Cardiac muscle cell (in vitro differentiated cells and primary cell): ENCODE data around the gene ARMC9. TPM values are rescaled to one million over a fixed set of nuclear protein-coding genes. Genes with fewer than 3 reads are reported as not detected.

Experiments used
- DNase-seq, 2 donors: peaks; one replicate each; pipeline versions ENCODE4 v3.0.0 to v3.0.0-alpha.2; 2010 to 2017; ENCODE audit warnings: low read depth in 1 of 2, low spot score in 1 of 2
- H3K27ac ChIP-seq: fragments of 200-600 bp; sonication (generic); 2 replicates; pipeline ENCODE4 v1.5.1; 2016
- H3K27me3 ChIP-seq: fragments of 200-600 bp; sonication (generic); 2 replicates; pipeline ENCODE4 v1.6.0; 2016; ENCODE audit warnings: control low read depth
- H3K36me3 ChIP-seq: fragments of 200-600 bp; sonication (generic); 2 replicates; pipeline ENCODE4 v1.5.1; 2016; ENCODE audit warnings: control low read depth
- H3K4me1 ChIP-seq: fragments of 200-600 bp; sonication (generic); 2 replicates; pipeline ENCODE4 v1.8.1; 2017; ENCODE audit warnings: low read depth, mild to moderate bottlenecking, mixed run types
- H3K4me3 ChIP-seq: fragments of 200-600 bp; sonication (generic); 2 replicates; pipeline ENCODE4 v1.5.1; 2016; ENCODE audit warnings: mild to moderate bottlenecking
- H3K9me3 ChIP-seq: fragments of 200-600 bp; sonication (generic); 2 replicates; pipeline ENCODE4 v1.5.1; 2017; ENCODE audit warnings: low read depth, mild to moderate bottlenecking, control low read depth
- CTCF ChIP-seq: IDR thresholded peaks from 2 replicates; pipeline ENCODE4 v1.5.1; 2012; ENCODE audit warnings: low read depth, mild to moderate bottlenecking, low read length
- polyA plus RNA-seq: library from polyadenylated mRNA; unstranded; fragments of >200 nt; fragmentation: Nextera tagmentation; extraction: Ambion mirVana; gene quantifications from 2 replicates; pipeline ENCODE4 v1.2.1, GENCODE V29; 2016
- total RNA-seq: library from RNA; depleted of rRNA; stranded (reverse); fragments of >200 nt; gene quantifications from 2 replicates; pipeline ENCODE4 v1.2.3, GENCODE V29; 2016

The ARMC9 gene
- total and polyA plus RNA-seq, 2 experiments from 2014 or later: 27.4 to 30.0 TPM

- no peak for TF ChIP-seq CTCF
- Histone ChIP-seq H3K9me3 (no peaks in the 10 kb centered on the region), H3K36me3 (peaks cover 21% of the 10 kb centered on the region), H3K27me3 (no peaks in the 10 kb centered on the region), H3K27ac (no peak overlapping the region), H3K4me1 (no peaks in the 10 kb centered on the region), H3K4me3 (no peak overlapping the region)
- DNase-seq: no peak
Observed at GRCh38 chr2:231278868-231279267, 80.4 kb downstream of the ARMC9 start.

- no peak overlapping the region for H3K4me3 ChIP-seq
- no peak for TF ChIP-seq CTCF
- DNase-seq: no peak
- H3K36me3 ChIP-seq: peaks cover 18% of the 10 kb centered on the region
- H3K27me3 ChIP-seq: no peaks in the 10 kb centered on the region
- H3K9me3 ChIP-seq: no peaks in the 10 kb centered on the region
- no peaks in the 10 kb centered on the region for H3K4me1 ChIP-seq
- no peak overlapping the region for H3K27ac ChIP-seq
Observed at GRCh38 chr2:231280846-231281245, 82.4 kb downstream of the ARMC9 start.

DNA sequence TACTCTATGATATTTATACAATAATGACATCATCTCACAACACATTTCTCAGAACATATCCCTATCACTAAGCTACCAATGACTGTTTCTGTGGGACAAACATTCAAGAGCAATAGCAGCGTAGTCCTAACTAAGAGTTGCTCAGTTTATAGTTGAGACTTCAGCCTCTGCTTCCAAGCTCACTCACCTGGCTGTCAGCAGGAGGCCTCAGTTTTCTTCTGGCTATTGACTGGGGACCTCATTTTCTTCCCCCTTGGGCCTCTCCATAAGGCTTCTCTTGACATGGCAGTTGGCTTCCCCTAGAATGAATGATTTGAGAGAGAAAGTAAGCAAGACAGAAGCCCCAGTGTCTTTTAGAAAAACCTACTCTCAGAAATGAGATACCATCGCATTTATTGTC is 85.9 kb downstream of the ARMC9 start:
- Histone ChIP-seq H3K4me1 (no peaks in the 10 kb centered on the region), H3K27me3 (no peaks in the 10 kb centered on the region), H3K9me3 (no peaks in the 10 kb centered on the region), H3K36me3 (peaks cover 17% of the 10 kb centered on the region), H3K27ac (no peak overlapping the region), H3K4me3 (no peak overlapping the region)
- no peak for TF ChIP-seq CTCF
- DNase-seq: no peak

DNA sequence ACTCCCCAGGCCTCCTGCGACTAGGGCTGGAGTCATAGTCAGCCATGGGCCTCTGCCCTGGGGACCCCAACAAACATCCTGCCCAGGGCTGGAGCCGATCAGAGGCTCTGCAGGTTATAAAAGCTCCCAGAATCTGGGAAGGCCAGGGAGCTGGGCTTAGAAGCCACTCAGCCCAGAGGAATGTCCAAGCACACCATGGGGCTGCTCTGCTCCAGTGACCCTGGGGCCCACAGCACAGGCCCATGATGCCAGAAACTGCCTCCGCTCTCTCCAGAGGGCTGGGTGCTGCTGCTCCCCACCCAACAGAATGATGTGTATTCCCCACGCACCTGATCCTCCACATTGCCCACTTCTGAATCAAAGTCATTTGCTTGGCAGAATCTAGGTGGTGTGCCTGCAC is 88.5 kb downstream of the ARMC9 start:
- DNase-seq: no peak
- Histone ChIP-seq H3K27me3 (no peaks in the 10 kb centered on the region), H3K36me3 (peaks cover 16% of the 10 kb centered on the region), H3K4me3 (no peak overlapping the region), H3K9me3 (no peaks in the 10 kb centered on the region), H3K27ac (no peak overlapping the region), H3K4me1 (no peaks in the 10 kb centered on the region)
- no peak for TF ChIP-seq CTCF

DNA sequence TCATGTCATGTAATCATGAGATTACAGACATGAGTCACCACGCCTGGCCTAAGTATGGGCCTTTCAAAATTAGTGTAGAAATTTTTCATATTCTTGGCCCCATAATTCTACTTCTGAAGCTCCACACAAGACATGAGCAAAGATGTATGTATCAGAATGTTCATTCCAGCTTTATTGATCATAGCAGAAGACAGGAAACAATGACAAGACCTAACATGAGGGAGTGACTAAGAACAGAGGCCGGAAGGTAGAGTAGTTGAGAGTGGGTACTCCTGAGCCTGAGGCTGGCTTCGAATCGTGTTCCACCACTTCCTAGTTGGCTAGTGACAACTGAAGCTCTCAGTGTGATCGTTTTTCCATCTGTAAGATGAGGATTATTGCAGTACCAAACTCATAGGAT is 89.3 kb downstream of the ARMC9 start:
- DNase-seq: no peak
- Histone ChIP-seq H3K9me3 (no peaks in the 10 kb centered on the region), H3K27ac (no peak overlapping the region), H3K27me3 (no peaks in the 10 kb centered on the region), H3K4me1 (no peaks in the 10 kb centered on the region), H3K36me3 (peaks cover 15% of the 10 kb centered on the region), H3K4me3 (no peak overlapping the region)
- TF ChIP-seq CTCF: no peak

DNA sequence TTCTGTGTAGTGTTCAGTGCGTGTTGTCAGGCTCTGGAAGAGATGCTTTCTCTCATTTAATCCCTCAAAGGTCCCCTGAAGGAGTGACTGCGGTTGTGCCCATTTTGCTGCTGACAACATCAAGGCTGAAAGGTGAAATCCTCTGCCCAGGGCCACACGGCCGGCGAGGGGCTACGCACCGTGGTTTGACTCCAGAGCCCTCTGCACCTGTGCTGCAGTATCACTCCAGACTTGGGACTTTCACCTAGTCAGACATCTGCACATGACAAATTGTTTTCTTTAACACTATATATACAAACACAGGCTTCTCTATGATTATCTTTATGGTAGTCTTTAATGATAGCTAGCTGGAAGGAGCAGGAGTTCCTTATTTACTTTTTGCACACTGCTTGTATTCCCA is 90.2 kb downstream of the ARMC9 start:
- H3K27me3 ChIP-seq: no peaks in the 10 kb centered on the region
- no peak for DNase-seq
- H3K9me3 ChIP-seq: no peaks in the 10 kb centered on the region
- H3K4me3 ChIP-seq: no peak overlapping the region
- no peak for TF ChIP-seq CTCF
- peaks cover 16% of the 10 kb centered on the region for H3K36me3 ChIP-seq
- H3K4me1 ChIP-seq: no peaks in the 10 kb centered on the region
- no peak overlapping the region for H3K27ac ChIP-seq
